Activated CD4-positive, alpha-beta T cell treated with anti-CD3 and anti-CD28 coated beads, Interleukin-2, amount 50 U/mL, for 4 hours (primary cell): Measurements from ENCODE around the gene DGCR8.
"Not testable (repeated sequence)": the region's sequence is repeated elsewhere in the genome, so short reads cannot be mapped to it uniquely, and the experiment has no call there.

Source experiments
- DNase-seq, 2 experiments: peaks; one replicate each; pipeline ENCODE4 v3.0.0-alpha.2; 2020

Gene DGCR8

DNA sequence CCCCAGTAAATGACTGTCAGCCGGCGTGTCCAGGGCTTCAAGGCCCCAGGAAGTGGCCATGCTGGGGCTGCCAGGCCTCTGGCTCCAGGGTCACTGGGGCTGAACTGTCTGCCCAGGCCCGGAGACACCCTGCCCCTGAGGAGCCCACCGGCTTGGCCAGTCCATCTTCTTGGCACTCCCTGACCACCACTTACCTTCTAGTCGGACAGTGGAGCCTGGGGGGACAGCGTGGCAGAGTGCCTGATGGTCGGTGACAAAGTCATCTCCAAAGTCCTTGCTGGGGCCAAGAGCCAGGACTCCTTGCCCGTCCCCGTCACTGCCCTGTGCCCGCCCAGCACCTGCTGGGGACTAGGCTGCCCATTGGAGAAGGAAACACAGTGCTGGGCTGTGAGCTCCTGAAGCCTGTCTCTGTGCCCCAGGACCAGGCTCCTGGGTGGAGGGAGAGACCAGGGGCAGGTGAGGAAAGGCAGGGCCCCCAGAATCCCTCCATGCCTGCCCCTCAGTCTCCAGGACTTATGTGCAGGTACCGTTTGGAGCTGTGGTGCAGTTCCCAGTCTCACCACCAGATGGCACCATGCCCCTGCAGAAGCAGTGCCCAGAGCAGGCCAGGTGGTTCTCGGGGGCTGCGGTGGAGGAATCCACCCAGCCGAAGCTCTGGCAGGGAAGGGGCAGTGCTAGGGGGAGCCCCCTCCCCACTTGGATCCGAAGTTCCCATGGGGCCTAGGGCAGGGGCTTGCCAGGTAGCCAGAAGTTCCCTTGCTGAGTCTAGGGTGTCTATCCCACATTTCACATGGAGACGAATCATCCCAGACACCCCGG, 76.8 kb downstream of the DGCR8 start:
- peak; percentile 82 to 88 for DNase-seq

DNA sequence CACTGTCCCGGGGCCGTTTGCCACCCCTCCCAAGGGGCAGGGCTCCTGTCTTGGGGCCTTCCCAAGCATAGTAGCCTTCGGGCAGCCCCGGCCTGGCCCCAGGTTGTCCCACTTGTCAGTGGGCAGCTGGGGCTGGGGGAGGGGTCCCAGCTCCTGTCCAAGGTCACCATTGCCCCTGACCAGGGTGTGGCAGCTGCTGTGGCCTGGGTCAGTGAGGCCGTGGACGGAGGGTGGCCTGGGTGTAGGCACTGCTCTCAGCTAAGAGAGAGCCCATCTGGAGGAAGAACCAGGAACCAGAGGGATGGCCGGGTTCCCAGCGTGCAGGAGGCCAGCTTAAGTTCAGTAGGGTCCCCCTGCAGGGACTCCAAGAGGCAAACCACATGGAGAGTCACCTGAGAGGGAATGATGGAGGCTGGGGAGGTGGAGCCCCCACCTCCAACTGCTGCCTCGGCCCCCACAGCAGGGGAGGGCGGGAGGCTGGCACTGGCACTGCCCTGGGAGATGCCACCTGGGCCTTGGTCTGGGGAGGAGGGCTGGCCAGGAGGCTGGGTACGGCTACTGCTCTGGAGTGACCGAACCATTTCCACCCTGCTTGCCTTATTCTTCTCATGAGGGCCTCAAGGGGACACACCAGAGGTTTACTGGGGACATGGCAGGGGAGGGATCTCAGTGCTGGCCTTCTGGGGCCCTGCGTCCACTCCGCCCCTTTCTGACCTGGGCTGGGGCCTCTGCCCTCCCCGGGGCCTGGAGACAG, 77.6 kb downstream of the DGCR8 start:
- no peak for DNase-seq

DNA sequence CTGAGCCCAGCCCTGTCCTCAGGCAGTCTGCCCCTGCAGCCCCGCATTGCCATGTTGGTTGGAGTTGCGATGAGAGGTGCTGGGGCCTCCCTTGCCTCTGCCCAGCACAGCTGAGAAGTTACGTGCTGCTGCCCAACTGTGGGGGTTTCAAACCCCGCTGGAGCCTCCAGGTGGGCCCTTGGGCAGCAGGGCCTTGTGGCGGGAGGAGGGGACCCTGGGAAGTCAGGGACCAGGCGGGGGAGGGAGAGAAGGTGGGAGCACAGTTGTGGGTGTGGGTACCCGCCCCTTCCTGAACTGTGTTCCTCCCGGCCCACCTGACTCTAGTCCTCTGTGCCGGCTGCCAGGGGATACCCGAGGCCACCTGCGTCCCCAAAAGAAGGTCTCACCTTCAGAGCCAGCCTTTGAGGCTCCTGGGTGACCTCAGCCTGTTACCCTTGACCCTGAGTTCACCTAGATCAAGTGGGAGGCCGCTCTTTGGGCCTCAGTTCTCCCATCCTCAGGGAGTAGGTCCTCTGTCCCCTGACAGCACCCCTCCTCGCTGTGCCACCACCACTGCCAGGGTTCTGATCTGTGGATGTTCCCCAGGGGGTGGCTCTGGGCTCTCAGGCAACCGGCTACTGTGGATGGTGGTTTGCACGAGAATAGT, 78.5 kb downstream of the DGCR8 start:
- no peak for DNase-seq

DNA sequence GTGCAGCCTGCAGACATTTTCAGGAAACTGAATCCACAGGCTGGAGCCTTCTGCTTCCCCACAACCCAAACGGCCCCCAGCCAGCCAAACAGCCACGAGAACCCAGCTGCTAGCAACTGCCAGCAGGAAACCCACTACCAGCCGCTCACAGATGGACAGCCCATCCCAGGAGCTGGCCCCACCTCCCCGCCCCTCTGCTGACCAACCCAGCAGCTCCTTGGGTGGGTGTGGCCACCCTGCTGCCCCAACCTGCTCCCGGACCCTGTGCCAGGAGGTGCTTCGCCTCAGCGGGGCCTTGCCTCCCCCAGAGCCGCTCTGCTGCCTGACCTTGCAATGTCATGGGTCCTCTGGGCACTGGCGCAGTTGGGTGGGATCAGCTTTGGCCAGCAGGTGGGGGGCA, 79.0 kb downstream of the DGCR8 start:
- DNase-seq, result no peak

DNA sequence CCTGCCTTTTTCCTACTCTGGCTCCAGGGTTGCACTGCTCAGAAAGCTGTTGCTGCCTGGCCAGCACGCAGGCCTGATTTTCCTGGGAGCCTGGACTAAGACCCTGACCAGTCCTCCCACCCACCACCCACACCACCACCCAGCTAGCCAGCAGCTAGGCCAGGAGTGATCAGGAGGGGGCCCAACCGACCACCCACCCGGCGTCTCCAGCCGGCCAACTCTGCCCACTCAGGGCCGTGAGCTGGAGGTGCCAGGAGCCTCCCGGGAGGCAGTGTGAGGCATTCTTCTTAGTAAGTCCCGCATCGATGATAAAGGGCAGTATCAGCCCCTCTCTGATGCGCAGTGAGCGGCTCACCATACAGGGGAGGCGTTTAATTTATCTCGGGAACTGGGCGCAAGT, 79.5 kb downstream of the DGCR8 start:
- not testable (repeated sequence) for DNase-seq

DNA sequence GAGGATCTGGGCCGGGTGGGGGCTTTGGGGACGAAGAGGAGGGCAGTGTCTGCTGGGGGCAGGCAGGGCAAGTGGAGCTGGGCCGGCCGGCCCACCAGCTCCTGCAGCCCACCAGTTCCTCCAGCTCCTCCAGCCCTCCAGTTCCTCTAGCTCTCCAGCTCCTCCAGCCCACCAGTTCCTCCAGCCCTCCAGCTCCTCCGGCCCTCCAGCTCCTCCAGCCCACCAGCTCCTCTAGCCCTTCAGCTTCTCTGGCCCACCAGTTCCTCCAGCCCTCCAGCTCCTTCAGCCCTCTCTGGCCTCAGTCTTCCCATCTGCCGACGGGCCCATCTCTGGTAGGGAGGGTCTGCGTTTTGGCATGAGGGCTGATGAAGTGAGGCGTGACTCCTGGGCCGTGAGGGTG, 80.0 kb downstream of the DGCR8 start:
- DNase-seq, result no peak
